IPS-20b (cell line): Measurements from ENCODE around the gene PRR7.
A peak's percentile ranks its signal among the peaks of the same experiment; 100 is the strongest.

Experiments used
- H3K27ac ChIP-seq: one replicate; pipeline ENCODE4 v1.5.1; 2013; ENCODE audit warnings: low read length
- H3K27me3 ChIP-seq: 2 replicates; pipeline ENCODE4 v1.6.1; 2013; ENCODE audit warnings: mild to moderate bottlenecking, low read length, inconsistent platforms; ENCODE audit not compliant: insufficient read depth
- H3K36me3 ChIP-seq: 2 replicates; pipeline ENCODE4 v1.6.1; 2013; ENCODE audit warnings: low read depth, mild to moderate bottlenecking, inconsistent platforms, low read length, moderate library complexity; ENCODE audit not compliant: insufficient read depth
- H3K4me1 ChIP-seq: 2 replicates; pipeline ENCODE4 v1.6.1; 2013; ENCODE audit warnings: mild to moderate bottlenecking, control low read depth, inconsistent platforms, low read length, moderate library complexity; ENCODE audit not compliant: insufficient read depth
- H3K4me3 ChIP-seq: 2 replicates; pipeline ENCODE4 v1.5.1; 2013; ENCODE audit warnings: mild to moderate bottlenecking, low read length, inconsistent platforms
- H3K9ac ChIP-seq: 2 replicates; pipeline ENCODE4 v1.6.1; 2013; ENCODE audit warnings: low read depth, mild to moderate bottlenecking, inconsistent platforms, low read length, moderate library complexity
- H3K9me3 ChIP-seq: 2 replicates; pipeline ENCODE4 v1.6.1; 2013; ENCODE audit warnings: mild to moderate bottlenecking, low read depth, low read length, inconsistent platforms; ENCODE audit not compliant: insufficient read depth

The PRR7 gene

DNA sequence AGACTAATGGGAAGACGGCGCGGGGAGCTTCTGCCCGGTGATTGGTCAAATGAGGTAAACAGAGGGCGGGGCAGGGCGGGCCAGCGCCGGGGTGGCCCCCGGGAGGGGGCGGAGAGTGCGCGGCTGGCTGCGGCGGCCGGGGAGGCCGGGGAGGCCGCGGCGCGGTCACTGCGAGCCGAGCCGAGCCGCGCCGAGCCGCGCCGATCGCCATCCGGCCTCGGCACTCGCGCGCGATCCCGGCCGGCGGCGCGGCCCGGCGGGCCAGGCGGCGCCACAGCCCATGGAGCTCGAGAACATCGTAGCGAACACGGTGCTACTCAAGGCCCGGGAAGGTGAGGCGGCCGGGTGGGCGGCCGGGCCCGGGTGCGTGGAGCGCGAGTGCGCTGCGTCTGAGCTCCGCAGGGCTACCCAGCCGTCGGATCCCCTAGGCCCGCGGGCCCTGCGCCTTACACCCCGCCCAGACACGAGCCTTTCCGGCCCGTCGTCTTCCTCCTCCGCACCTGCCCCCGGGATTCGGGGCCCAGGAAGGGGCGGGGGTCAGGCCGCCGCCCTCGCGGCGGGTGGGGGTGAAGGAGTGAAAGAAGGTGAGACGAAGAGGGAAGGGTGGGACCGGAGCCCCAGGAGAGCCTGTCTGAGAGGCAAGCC lies 19.9 kb upstream of the PRR7 start, which contains the start of gene GRK6:
GRK6 (plus strand) TSS at position 111 of the 645 bp plus-strand sequence; CDS start at position 281, 170 bp downstream.
- Histone ChIP-seq H3K9ac (peak within 1 kb of the TSS; percentile 93), H3K36me3 (peaks cover 21% of the 10 kb centered on the region), H3K27me3 (no peaks in the 10 kb centered on the region; the same call in 1 of the 2 replicates), H3K4me3 (peak within 1 kb of the TSS; percentile 86), H3K9me3 (no peaks in the 10 kb centered on the region), H3K4me1 (peaks cover 5% of the 10 kb centered on the region; the same call in 1 of the 2 replicates), H3K27ac (peak within 1 kb of the TSS; percentile 53)

- peak overlapping the region; percentile 93 for H3K9ac ChIP-seq
- H3K4me1 ChIP-seq, result peaks cover 5% of the 10 kb centered on the region; the same call in 1 of the 2 replicates
- H3K36me3 ChIP-seq, result peaks cover 28% of the 10 kb centered on the region
Observed at GRCh38 chr5:177427211-177427822, 19.3 kb upstream of the PRR7 start.

DNA sequence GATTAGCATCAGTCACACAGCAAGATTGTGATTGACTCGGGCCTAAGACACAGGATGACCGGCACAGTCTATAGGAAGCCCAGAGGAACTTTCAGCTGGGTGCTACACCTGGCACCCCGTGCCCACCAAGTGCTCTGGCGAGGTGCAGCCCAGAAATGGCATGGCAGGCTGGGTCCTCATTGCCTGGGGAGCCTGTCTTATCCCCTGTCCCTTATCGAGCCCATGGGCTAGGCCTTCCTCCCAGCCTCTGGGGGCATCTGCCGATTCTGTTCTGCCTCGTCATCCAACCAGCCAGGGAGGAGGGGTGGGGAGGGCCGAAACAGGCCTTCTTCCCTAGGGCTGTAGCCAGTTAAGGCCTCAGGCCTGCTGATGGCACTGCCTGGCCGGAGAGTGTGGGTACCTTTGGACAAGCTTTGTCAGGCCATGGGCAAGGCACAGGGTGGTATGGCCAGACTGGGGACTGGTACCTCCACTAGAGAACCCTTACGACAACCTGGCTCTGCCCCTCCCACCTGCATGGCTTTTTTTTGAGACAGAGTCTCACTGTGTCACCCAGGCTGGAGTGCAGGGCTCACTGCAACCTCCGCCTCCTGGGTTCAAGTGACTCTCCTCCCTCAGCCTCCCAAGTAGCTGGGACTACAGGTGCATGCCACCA lies 18.6 kb upstream of the PRR7 start:
- Histone ChIP-seq H3K9me3 (no peaks in the 10 kb centered on the region), H3K4me3 (peak overlapping the region; percentile 86), H3K4me1 (peaks cover 5% of the 10 kb centered on the region; the same call in 1 of the 2 replicates), H3K27ac (no peak overlapping the region), H3K27me3 (no peaks in the 10 kb centered on the region; the same call in 1 of the 2 replicates), H3K36me3 (peaks cover 35% of the 10 kb centered on the region), H3K9ac (peak overlapping the region; percentile 93; the same call in 1 of the 2 replicates)

More at GRCh38 chr5:177427211-177427822, 19.3 kb upstream of the PRR7 start:
- H3K9me3 ChIP-seq, result no peaks in the 10 kb centered on the region
- no peaks in the 10 kb centered on the region; the same call in 1 of the 2 replicates for H3K27me3 ChIP-seq
- H3K27ac ChIP-seq, result no peak overlapping the region
- peak overlapping the region; percentile 86 for H3K4me3 ChIP-seq

- no peak overlapping the region for H3K9ac ChIP-seq
- no peak overlapping the region for H3K27ac ChIP-seq
Observed at GRCh38 chr5:177428574-177429217, 17.9 kb upstream of the PRR7 start.

GRCh38 chr5:177429248-177430040 lies 17.2 kb upstream of the PRR7 start:
- H3K36me3 ChIP-seq, result peaks cover 48% of the 10 kb centered on the region
- no peaks in the 10 kb centered on the region for H3K9me3 ChIP-seq
- no peak overlapping the region for H3K4me3 ChIP-seq
- no peak overlapping the region for H3K9ac ChIP-seq
- H3K4me1 ChIP-seq, result peaks cover 5% of the 10 kb centered on the region; the same call in 1 of the 2 replicates
- no peaks in the 10 kb centered on the region; the same call in 1 of the 2 replicates for H3K27me3 ChIP-seq
- no peak overlapping the region for H3K27ac ChIP-seq

More at GRCh38 chr5:177428574-177429217, 17.9 kb upstream of the PRR7 start:
- Histone ChIP-seq H3K36me3 (peaks cover 40% of the 10 kb centered on the region), H3K27me3 (no peaks in the 10 kb centered on the region; the same call in 1 of the 2 replicates), H3K4me3 (no peak overlapping the region), H3K4me1 (peaks cover 5% of the 10 kb centered on the region; the same call in 1 of the 2 replicates), H3K9me3 (no peaks in the 10 kb centered on the region)

DNA sequence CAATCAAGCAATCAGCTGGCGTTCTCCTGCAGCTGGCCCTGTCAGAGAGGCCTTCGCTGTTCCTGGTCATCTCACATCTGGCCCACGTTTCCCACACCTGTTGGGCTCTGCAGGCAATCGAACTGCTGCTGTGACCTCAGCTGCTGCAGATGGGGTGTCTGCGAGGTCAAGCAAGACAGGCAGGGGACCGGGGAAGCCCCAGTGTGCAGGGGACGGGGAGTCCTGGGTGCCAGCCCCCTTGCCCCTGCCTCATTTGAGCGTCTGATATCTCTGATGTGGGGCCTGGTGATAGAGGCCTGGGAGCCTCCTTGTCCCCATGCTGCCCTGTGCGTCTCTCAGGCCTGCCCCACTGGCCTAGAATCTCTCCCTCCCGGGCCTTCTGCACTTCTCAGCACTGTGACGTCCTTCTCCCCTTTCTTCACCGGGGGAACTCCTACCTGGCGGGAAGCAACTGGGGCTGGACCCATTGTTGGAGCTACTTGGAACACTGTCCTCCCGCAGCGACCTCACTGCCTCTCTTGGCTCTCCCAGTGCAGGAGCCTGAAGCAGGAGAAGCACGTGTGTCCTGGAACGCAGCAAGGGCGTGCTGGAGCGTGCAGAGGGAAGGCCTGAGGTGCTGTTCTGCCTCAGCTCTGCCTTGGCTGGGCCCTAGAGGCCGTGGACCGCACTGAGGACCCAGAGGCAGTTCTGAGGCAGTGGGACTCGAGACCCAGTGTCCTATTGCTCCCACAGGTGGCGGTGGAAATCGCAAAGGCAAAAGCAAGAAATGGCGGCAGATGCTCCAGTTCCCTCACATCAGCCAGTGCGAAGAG lies 16.3 kb upstream of the PRR7 start:
- H3K36me3 ChIP-seq, result peaks cover 57% of the 10 kb centered on the region
- no peak overlapping the region for H3K4me3 ChIP-seq
- no peaks in the 10 kb centered on the region for H3K9me3 ChIP-seq
- no peak overlapping the region for H3K9ac ChIP-seq
- H3K27ac ChIP-seq, result no peak overlapping the region
- peaks cover 2% of the 10 kb centered on the region; the same call in 1 of the 2 replicates for H3K4me1 ChIP-seq
- H3K27me3 ChIP-seq, result no peaks in the 10 kb centered on the region; the same call in 1 of the 2 replicates

DNA sequence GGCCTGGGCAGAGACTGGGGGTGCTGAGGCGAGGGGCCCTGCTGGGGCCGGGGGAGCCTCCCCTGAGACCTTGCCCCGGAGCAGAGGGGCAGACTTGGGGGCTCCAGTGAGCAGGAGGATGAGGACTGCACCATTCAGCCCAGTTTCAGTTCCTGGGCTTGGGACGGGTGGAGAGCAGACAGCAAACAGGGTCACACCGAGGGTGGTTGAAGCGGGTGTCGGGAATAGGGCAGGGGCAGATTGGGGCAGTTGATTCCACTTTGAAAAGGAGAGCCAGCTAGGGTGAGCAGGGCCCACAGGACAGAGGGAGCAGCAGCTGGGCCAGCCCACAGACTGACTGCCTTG lies 15.7 kb upstream of the PRR7 start:
- H3K9me3 ChIP-seq, result no peaks in the 10 kb centered on the region
- H3K4me1 ChIP-seq, result no peaks in the 10 kb centered on the region; the same call in 1 of the 2 replicates
- no peak overlapping the region for H3K9ac ChIP-seq
- no peak overlapping the region for H3K4me3 ChIP-seq
- H3K27me3 ChIP-seq, result no peaks in the 10 kb centered on the region; the same call in 1 of the 2 replicates
- no peak overlapping the region for H3K27ac ChIP-seq
- H3K36me3 ChIP-seq, result peaks cover 63% of the 10 kb centered on the region

GRCh38 chr5:177431317-177432142 lies 15.1 kb upstream of the PRR7 start:
- no peak overlapping the region for H3K27ac ChIP-seq
- H3K4me1 ChIP-seq, result no peaks in the 10 kb centered on the region; the same call in 1 of the 2 replicates
- no peak overlapping the region for H3K9ac ChIP-seq
- H3K27me3 ChIP-seq, result no peaks in the 10 kb centered on the region; the same call in 1 of the 2 replicates
- H3K36me3 ChIP-seq, result peaks cover 63% of the 10 kb centered on the region
- H3K9me3 ChIP-seq, result no peaks in the 10 kb centered on the region
- no peak overlapping the region for H3K4me3 ChIP-seq

- no peaks in the 10 kb centered on the region; the same call in 1 of the 2 replicates for H3K4me1 ChIP-seq
- H3K4me3 ChIP-seq, result no peak overlapping the region
- no peaks in the 10 kb centered on the region for H3K9me3 ChIP-seq
- no peak overlapping the region for H3K9ac ChIP-seq
- no peaks in the 10 kb centered on the region; the same call in 1 of the 2 replicates for H3K27me3 ChIP-seq
- no peak overlapping the region for H3K27ac ChIP-seq
- peaks cover 65% of the 10 kb centered on the region for H3K36me3 ChIP-seq
Observed at GRCh38 chr5:177432143-177432838, 14.3 kb upstream of the PRR7 start.
